ENCODE measurements around the gene ETS1. TPM values are rescaled to one million over a fixed set of nuclear protein-coding genes. Genes with fewer than 3 reads are reported as not detected.

Gene ETS1
- polyA plus RNA-seq, 2 of the 4 experiments (the other 2 are of a cell fraction), result 14.5 to 18.8 TPM

- H3K4me2 ChIP-seq, result 0 out of 3 replicates have a peak overlapping the region, but pooled peaks have one; percentile 14
- 18% methylated on average over 5 of the region's 5 CpGs for WGBS (ENCODE audit: missing lambda C conversion rate)
- 0 out of 2 replicates have a peak, but pooled peaks have one; percentile 16 for TF ChIP-seq MAX (IDR thresholded peaks at IDR 0.05)
- TF ChIP-seq BHLHE40 (IDR thresholded peaks at IDR 0.05; ENCODE audit: low read depth, low read length), result no peak
- TF ChIP-seq FOSB (CRISPR knock-in tag; IDR thresholded peaks at IDR 0.05), result no peak
- TF ChIP-seq MAFK (IDR thresholded peaks at IDR 0.05; ENCODE audit: partially characterized antibody), result no peak
- no peak for TF ChIP-seq SMC3 (IDR thresholded peaks at IDR 0.05)
- no peak for TF ChIP-seq EHF (CRISPR knock-in tag; IDR thresholded peaks at IDR 0.05)
- TF ChIP-seq ZNF302 (CRISPR knock-in tag; IDR thresholded peaks at IDR 0.05), result no peak
- no peak for TF ChIP-seq FOSL2 (IDR thresholded peaks at IDR 0.05)
- peak; percentile 33 for TF ChIP-seq FOSL2 (CRISPR knock-in tag; IDR thresholded peaks at IDR 0.05)
- no peak for TF ChIP-seq ZC3H11A (IDR thresholded peaks at IDR 0.05)
- TF ChIP-seq CHD2 (IDR thresholded peaks at IDR 0.05; ENCODE audit: low read length, partially characterized antibody), result no peak
- FAIRE-seq (no peak), DNase-seq (ENCODE audit: low read depth in 1 of 2, low spot score in 1 of 2) (peak; percentile 13 to 36), ATAC-seq (peak; percentile 39 to 42; a peak in 2 of 6 replicates)
- CTCF ChIA-PET, result interaction anchor here (1.0 to 1.2 kb wide), 2 partner anchors 168 to 174 kb away, joined by 3 to 4 read pairs; no protein-coding TSS in a partner anchor
- POLR2A ChIA-PET, result no interaction called here
- no peaks in the 10 kb centered on the region for H3K9me3 ChIP-seq
- H3K4me1 ChIP-seq, result peaks cover 14% of the 10 kb centered on the region; the same call in 1 of the 3 replicates
- no peak overlapping the region for H3K4me3 ChIP-seq
- peak overlapping the region in 1 of 2 experiments; percentile 26; a peak in 1 of 6 replicates for H3K27ac ChIP-seq
Observed at GRCh38 chr11:128458321-128458720, 129.0 kb downstream of the ETS1 start.

GRCh38 chr11:128457874-128458273 lies 129.5 kb downstream of the ETS1 start:
- WGBS (ENCODE audit: missing lambda C conversion rate), result 89% methylated on average over 3 of the region's 3 CpGs
- Histone ChIP-seq H3K9me3 (no peaks in the 10 kb centered on the region), H3K4me2 (0 out of 3 replicates have a peak overlapping the region, but pooled peaks have one; percentile 14), H3K4me3 (no peak overlapping the region), H3K27ac (peak overlapping the region in 1 of 2 experiments; percentile 26; a peak in 1 of 6 replicates), H3K4me1 (peaks cover 16% of the 10 kb centered on the region; the same call in 1 of the 3 replicates)
- TF ChIP-seq ATOH8 (CRISPR knock-in tag; IDR thresholded peaks at IDR 0.05; ENCODE audit: low read depth) (no peak), EHF (CRISPR knock-in tag; IDR thresholded peaks at IDR 0.05) (no peak), HEYL (CRISPR knock-in tag; IDR thresholded peaks at IDR 0.05) (no peak), RARB (CRISPR knock-in tag; IDR thresholded peaks at IDR 0.05) (no peak), GATA3 (IDR thresholded peaks at IDR 0.05; ENCODE audit: borderline replicate concordance) (no peak), EP300 (IDR thresholded peaks at IDR 0.05) (no peak), JUNB (IDR thresholded peaks at IDR 0.05) (no peak), RNF2 (IDR thresholded peaks at IDR 0.05; ENCODE audit: borderline replicate concordance, low read depth) (no peak), FOSL2 (IDR thresholded peaks at IDR 0.05) (no peak), FOSL2 (CRISPR knock-in tag; IDR thresholded peaks at IDR 0.05) (no peak), MAFK (IDR thresholded peaks at IDR 0.05; ENCODE audit: partially characterized antibody) (no peak), CHD4 (IDR thresholded peaks at IDR 0.05; ENCODE audit: borderline replicate concordance) (no peak), ZC3H11A (IDR thresholded peaks at IDR 0.05) (no peak), FOXS1 (CRISPR knock-in tag; IDR thresholded peaks at IDR 0.05) (no peak), NR3C1 (IDR thresholded peaks at IDR 0.05) (no peak), HOXB13 (CRISPR knock-in tag; IDR thresholded peaks at IDR 0.05; ENCODE audit: low read depth) (no peak), MAZ (IDR thresholded peaks at IDR 0.05; ENCODE audit: borderline replicate concordance, low read depth, low read length) (no peak), MAX (IDR thresholded peaks at IDR 0.05) (no peak), SREBF2 (IDR thresholded peaks at IDR 0.05) (no peak)
- POLR2A ChIA-PET, result interaction anchor here (0.6 kb wide), 1 partner anchor 10 kb away, joined by 3 read pairs; no protein-coding TSS in a partner anchor
- CTCF ChIA-PET, result interaction anchor here (1.0 kb wide), 1 partner anchor 167 kb away, joined by 4 read pairs; no protein-coding TSS in a partner anchor
- no peak for ATAC-seq
- FAIRE-seq, result no peak
- no peak for DNase-seq (ENCODE audit: low read depth in 1 of 2, low spot score in 1 of 2)

Data from A549 (cell line).